GM21447 (cell line): ENCODE measurements around the gene TNFRSF9.

Experiments
- ATAC-seq: cut with Tn5 transposase; IDR thresholded peaks from one replicate; pipeline ENCODE4 v1.9.1; 2021; ENCODE audit not compliant: unreplicated experiment

The TNFRSF9 gene

DNA sequence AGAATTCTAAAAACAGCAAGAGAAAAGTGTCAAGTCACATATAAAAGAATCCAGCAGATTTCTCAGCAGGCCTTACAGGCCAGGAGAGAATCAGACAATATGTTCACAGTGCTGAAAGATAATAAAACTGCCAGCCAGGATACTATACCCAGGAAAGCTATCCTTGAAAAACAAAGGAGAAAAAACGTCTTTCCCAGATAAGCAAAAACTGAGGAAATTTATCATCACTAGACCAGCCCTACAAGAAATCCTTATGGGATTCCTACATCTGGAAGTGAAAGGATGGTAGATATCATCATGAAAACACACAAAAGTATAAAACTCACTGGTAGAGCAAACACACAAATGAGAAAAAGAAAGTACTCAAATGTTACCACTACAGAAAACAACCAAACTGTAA lies 62.6 kb downstream of the TNFRSF9 start:
- no peak for ATAC-seq

DNA sequence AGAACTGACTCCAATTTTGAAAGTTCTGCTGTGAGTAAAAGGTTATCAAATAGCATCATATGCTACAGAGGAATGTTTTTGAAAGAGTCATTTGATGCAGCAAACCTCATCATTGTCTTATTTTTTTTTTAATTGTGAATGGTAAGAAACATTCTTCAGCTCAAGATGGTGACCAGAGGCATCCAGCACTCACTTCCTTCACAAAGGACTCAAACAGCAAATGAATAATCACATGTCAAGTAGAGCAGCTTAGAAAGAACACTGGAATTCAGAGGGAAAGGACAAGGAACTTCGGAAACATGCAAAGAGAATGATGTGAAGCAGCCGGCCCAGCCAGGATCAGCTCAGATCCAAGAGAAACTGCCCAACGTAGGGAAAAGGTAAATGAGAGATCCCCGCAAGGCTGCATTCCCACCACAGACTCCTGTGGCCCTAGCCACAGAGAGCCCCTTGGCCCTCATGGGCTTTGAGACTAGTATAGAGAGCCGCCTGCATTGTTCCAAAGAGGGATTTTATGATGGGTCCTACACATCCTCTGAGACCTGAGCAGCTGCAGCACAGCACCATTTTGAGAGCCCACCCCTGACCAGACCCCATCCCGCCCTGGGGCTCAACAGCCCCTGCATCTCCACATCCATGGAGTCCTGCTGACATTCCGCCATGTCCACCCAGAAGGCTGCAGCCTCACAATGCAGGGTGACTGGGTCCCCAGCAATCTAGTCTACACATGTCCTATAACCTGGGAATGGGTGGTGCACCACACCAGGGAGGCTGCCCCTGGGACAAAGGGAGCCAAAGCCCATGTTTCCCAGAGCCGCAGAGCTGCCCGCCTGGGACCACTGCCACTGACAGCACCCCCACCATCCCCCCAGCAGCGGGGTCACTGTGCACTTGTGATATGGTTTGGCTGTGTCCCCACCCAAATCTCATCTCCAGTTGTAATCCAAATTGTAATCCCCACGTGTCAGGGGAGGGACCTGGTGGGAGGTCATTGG lies 66.5 kb downstream of the TNFRSF9 start:
- ATAC-seq, result no peak

DNA sequence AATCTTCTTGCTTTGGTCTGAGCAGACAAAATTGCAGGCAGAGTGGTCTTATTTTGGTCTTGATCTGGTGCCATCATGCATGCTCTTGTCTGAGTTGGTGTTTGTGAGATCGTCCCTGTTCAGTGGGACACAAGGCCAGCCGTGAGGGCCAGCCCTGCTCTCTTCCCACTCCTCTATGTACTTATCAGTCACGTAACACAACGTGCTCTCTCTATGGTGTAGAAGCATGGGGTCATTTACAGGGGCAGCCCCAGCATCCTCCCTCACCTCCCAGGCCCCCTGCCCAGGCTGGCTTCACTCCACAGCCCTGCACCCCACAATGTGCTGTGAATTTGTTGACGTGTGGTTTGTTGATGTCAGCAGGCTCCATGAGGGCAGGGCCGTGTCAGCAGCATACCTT lies 69.5 kb downstream of the TNFRSF9 start:
- ATAC-seq, result no peak

DNA sequence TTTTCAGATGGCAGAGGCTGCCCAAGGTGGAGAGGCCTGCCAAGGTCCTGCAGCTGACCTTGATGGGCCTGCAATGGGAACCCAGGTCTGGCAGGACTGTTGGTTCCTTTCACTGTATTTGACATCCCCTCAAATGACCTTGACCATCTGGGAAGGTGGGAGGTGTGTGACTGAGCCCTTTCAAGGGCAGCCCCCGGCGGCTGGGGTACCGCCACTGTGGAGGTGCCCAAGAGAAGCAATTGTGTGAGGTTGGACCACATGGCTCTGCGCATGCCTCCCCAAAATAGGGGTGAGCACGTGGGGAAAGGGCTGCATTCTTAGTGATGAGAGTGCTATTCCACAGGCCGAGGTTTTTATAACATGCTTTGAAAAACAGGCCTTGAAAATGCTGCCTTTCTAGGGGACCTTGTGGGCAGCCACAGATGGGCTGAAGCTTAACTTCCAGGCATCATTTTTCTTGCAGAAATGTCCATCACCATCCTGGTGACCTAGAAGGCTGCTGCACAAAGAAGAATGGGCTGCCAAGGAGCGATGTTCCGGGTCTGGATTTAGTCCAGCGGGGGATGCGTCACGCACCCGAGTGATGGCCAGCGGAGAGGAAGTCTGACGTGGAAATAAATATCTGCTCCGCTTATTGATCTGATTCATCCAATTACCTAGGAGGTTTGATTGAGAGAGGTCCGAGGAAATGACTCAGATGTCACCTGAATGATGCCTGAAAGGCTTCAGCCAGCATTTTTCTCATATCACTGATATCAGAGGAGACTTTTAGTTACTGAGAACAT lies 71.3 kb downstream of the TNFRSF9 start:
- ATAC-seq, result no peak

DNA sequence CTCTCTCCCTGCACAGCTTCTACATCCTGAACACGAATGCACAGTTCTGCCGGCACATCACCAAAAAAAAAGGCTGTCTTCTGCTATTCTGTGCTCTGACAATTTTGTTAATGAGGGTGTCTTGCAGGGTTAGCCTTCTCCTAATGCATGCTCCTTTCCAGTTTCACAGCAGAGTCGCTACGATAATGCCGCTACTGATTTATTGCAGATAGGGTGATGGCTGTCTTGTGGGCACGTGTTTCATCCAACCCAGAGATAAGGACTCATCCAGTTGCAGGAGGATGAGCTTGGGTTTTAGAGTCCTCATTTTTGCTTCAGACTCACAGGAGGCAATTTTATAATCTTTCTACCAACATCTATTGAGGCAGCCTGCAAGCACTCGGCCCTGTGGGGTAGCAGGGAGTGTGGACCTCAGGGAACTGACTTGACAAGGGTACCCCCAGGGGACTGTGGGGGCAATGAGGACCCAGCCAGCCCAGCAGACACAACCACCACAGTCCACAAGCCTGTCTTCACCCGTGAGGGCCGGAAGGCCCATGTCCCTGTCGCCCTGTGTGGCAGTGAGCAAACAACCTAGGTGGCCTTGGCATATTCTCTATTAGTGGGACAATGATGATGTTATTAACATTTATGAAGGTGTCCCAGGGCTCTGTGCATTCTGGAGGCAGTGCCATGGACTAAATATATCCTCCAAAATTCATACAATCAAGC lies 72.4 kb downstream of the TNFRSF9 start:
- no peak for ATAC-seq

DNA sequence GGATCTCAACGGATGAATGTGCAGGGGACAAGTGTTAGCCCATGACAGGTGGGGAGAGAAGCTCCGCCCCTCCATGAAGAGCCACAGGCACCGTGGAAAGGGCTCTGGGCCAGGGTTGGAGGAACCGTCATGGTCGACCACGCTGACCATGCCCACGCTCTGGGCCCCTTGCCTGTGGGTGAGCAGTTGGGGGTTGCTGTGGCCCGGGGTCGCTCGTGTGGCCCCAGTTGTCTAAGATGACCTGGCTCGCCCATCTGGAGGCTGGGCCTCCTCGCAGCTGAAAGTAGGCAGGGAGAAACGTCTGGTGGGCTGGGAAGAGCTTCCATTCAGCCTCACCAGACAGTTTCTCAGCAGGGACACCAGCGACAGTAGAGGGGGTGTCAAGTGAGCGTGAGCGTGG lies 74.7 kb downstream of the TNFRSF9 start:
- no peak for ATAC-seq
